CD4-positive, alpha-beta T cell treated with Interleukin-2 at 100 ng/mL for 4 hours (primary cell): ENCODE data around the gene MICAL3.
"Not testable (repeated sequence)": the region's sequence is repeated elsewhere in the genome, so short reads cannot be mapped to it uniquely, and the experiment has no call there.

ENCODE experiments used
- DNase-seq: peaks from one replicate; pipeline ENCODE4 v3.0.0-alpha.2; 2020; ENCODE audit warnings: low spot score

The MICAL3 gene

DNA sequence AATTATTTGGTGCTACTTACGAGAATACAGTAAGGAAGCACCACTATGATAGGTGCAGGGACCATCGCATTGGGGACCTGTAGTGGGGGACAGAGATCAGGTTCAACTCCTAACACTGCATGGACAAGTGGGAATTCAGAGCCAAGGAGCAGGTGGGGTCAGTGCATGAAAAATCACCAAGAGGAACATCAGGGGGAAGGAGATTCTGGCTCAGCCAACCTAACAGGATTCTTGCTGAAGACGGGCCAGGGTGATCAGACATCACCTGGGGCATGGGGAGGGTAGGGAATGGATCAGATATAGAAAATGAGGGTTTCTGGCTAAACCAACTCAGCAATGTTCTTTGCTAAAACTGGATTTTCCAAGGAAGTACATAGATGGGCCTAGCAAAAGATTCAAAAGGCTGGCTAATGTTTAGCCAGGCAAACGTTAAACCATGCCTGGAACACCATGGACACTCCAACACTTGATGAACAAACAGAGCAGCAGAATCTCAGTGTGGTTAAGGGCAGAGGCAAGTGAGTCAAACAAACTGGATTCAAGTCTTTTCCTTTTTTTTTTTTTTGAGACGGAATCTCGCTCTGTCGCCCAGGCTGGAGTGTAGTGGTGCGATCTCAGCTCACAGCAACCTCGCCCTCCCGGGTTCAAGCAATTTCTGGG lies 70.0 kb downstream of the MICAL3 start:
- no peak for DNase-seq

DNA sequence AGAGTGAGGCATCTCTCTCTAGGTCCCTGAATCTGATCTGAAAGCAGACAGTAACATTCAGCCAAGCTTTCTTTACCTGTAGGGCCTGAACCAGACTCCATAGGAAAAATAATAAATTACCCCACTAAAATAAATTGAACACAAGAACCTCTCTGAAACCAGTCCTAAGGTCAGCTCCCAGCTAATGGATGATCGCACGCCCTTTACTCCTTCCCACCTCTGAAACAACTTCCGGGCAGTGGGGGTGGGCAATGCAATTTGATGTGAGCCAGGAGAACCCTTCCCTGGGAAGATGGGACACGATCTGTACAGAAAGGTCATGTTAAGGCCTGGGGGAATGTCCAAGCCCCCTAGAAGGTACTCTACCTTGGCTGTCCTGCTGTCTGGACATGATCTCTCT lies 71.2 kb downstream of the MICAL3 start:
- no peak for DNase-seq

DNA sequence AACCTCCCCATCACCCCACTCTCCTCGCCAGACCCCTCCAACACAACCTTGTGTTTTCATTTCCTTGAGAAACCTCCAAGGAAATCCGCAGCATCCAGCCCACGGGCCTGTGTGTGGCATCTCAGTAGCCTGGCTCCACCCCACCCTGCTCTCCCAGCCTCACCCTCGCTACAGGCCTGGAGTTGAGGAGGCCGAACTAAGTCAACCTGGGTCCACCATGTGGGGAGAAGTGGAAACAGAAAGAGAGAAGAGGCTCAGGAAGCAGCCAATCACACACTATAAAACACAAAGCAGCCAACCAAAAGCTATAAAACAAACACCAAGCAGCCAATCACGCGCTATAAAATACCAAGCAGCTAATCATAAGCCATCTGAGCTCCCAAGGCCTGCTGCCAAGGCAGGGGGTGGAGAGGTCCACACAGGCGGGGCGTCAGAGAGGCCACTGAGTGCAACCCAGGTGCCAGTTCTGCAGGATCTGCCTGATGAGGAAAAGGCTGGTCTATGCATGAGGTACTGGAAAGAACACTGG lies 72.0 kb downstream of the MICAL3 start:
- no peak for DNase-seq

DNA sequence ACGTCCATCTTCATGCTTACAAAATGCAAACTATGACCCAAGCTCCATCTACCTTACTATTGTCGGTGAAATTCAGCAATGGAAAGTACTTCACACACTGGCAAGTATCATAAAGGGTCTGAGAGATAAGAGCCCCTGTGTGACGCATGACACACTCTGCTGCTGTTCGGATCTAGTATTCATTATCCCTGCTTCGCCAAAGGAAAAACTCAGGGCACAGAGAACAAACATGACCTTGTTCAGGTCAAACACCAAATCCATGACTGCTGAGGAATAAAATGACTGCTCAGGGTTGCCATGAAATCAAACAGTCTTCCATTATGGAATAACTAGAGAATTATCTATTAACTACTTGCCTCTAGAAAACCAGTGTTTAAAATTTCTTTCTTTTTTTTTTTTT lies 73.0 kb downstream of the MICAL3 start:
- DNase-seq = no peak

DNA sequence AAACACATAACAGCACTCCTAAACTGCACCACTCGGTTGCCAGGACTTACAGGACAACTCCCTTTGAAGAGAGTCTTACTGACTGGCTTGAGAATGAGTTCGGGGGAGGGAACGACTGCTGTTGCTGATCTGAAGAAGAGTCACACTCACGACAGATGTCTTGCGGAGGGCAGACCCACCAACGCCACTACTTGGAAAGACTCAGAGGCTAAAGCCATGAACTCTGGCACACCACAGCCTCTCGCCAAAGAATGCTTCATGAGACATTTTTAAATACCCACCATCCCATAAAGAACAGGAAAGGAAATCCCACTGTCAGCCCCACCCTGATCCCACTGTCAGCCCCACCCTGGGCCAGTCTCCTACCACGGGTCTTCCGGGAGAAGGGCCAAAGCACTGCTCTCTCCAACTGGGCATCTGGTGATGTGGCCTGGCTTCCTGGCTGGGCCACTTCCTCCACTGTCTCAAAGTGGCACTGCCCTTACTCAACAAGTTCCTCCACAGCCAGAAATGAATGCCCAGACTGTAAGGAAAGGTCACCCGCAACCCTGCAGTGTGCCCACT lies 73.6 kb downstream of the MICAL3 start:
- DNase-seq = no peak

DNA sequence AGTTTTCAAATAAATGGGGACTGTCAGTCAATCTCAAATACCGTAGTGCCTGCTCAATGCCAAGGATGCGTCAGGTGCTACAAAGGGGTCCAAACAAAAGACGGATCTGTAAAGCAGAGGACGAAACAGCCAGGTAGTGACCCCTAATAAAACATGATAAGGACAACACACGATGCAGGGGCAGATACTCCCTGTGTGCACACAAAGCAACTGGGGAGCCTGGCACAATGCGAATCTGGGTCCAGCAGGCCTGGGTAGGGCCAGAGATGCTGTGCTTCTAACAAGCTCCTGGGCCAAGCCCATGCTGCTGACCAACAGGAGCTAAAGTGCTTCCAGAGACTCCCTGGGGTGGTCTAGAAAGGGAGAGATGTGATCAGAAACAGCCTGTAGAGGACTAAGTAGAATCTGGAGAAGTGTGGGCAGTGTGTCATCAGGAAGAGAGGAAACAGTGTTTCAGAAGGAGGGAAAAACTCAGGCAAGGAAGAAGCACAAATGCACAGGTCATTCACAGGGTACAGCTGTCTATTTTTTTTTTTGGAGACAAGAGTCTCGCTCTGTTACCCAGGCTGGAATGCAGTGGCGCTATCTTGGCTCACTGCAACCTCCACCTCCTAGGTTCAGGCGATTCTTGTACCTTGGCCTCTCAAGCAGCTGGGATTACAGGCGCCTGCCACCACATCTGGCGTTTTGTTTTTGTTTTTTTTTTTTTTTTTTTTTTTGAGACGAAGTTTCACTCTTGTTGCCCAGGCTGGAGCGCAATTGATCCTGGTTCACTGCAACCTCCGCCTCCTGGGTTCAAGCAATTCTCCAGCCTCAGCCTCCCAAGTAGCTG lies 74.5 kb downstream of the MICAL3 start:
- DNase-seq = no peak

DNA sequence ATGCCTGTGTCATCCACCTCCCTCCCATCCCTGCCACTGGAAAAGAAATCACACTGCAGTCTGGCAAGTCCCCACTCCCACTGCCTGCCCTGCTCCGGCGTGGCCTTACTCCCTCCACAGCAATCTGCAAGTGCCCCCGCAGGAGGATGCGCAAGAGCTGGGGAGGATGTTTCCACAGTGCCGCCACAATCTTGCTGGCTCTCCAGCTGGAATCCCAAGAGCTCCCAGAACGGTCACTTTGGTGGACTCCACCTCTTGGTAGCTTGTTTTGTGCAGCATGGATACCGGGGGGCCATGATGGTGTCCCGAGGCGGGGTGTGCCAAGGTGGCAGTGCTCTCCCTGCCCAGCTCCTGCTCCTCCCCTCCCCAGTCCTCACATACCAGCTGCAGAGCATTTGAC lies 76.3 kb downstream of the MICAL3 start:
- DNase-seq = no peak

DNA sequence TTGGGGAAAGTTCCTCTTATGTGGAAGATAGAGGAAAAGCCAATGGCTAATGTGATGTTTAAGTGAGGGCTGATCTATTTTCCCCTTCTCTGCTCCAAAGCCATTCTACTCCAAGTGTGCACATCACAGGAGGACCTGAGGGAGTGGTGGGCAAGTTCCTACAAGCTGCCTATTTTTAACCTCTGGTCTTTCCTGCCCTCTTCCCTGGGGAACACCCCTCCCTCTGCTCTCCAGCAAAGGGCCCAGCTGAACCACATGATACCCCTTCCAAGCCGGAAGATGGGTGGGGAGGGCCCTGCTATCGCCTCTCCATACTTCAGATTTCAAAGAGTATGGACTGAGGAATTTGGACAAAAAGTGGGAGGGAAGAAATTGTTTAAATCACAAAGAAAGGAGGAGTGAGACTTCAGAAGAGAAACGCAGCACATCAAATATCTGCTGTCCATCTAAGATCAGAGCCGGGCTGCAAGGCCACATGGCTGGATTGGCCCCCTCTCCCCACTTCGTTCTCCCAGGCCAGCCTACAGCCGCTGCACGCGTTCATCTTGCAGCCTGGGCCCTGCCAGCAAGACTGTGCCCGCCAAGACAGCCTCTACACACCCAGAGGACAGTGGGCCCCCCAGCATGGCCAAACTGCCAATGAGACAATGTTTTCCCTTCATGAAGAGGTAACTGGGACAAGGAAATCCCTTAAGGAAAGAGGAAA lies 77.5 kb downstream of the MICAL3 start:
- DNase-seq = no peak

DNA sequence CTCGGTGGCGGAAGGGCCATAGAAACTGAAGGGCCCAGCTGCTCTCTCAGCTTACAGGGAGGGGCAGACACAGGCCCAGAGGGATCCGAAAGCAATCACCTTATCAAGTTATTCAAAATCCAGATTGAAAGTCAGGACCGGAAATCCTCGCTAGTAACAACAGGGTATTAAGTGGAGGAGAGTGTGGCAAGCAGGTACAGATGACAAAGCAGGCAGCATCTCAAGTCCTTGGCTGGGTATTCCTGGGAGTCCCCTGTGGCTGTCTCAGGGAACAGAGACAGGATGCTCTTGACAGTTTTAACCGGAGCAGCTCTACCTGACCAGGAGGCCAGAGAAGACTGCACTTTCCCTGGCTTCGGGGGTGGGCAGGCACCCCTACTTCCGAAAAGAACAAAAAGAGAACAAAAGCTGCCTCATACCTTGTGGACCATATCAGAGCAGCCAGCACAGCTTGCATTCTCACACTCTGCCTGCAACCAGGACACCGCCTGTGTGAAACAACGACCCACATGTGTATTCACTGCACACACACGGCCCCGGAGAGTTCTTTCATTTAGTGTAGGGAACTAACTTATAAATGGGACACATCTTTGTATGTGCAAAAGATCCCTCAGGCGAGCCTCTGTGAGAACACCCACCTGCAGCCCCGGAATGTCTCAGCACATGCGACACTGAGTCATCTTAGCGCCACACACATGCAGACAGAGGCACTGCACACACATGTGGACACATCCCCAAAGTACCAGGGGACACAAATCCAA lies 78.3 kb downstream of the MICAL3 start:
- DNase-seq = no peak

DNA sequence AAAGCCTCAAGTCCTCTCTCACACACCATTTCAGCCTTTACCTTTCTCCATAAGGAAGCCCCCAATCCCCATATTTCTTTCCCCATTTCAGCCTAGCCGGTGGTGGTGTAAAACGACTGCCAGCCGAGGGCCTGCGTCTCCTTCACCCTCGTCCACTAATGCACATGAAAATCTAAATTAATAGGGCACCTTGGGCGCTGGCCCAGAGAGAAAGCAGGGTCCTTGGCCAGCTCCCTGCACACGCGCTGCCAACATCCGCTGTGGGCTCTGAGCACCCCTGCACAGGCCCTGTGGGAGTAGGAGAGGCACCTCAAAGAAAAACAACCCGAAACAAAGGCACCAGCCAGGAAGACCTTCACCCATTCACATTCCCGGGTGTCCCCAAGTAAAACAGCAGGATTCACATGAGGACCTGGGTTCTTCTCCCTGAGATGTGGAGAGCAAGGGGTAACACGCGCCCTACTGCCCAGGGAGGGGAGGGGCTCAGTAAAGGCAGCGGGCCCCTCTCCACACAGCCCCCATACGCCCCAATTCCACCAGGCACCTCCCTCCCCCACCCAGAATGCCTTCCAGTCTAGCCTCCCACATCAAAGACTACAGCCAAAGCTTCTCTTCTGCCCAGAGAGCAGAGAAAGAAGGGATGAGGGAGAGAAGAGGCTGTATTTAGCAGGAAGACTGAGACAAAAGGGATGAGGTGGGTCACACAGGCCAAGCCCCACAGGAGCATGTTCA lies 79.0 kb downstream of the MICAL3 start:
- DNase-seq = no peak

DNA sequence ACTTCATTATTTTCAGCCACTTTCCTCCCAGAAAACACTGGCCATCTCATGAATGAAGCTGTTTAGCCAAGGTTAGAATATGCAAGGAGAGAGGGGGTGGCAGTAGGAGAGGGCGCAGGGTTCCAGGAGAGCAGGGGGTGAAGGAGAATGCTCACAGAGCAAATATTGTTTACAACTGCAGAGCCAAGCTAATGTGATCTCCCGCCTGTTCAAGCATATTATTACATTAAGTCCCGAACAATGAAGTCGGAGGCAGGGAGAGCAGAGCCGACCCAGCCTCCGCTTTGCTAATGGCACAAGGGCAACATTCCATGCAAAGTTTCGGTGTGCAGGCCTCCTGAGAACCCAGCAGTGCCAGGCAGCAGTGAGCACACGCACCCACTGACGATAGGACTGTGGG lies 80.1 kb downstream of the MICAL3 start:
- no peak for DNase-seq

DNA sequence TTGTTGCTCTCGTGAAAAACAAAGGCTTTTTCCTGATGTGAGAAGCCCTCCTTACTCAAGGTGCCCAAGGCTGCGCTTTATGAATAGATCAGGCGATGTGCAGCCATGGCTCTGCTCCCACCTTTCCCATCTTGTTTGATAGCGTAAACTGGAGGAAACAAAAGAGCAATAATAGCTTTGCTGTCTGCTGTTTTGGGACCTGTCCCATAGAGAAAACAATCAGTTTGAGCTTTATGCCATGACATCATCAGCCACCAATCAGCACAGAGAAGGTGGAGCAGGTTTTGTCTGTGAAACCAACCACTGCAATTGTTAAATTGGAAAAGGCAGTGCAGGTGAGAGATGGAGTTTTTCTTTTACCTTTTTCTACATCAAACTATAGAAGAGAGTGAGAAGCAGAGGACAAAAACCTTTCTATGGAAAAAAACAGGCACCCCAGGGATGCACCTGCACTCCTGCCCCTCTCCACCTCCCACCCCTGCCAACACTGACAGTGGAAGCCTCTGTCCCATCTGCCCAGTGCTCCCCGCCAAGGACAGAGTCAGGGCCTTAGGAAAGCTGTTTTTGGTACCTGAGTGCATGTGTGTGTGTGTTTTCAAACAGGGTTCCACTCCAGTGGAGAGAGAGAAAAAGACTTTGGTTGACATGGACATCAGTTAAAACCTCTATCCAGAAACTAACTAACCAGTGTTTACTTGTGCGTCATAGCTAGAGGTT lies 80.7 kb downstream of the MICAL3 start:
- no peak for DNase-seq

DNA sequence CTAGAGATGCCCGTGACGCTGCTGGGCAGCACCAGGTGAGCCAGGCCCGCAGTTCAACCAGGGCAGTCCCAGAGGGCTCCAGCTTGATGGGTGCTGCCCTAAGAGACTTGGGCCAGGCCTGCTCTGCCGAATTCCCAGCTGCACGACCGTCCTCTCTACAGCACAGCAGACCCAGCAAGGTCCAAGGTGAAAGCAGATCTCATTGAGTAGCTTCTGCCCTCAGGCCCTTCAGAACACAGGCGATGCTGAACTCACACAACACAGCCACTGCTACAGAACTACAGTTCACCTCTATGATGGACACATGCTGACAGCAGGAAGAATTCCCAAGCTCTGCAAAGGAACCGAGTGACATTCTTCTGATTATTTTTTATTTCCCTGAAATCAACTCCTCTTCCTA lies 81.6 kb downstream of the MICAL3 start:
- DNase-seq = no peak

DNA sequence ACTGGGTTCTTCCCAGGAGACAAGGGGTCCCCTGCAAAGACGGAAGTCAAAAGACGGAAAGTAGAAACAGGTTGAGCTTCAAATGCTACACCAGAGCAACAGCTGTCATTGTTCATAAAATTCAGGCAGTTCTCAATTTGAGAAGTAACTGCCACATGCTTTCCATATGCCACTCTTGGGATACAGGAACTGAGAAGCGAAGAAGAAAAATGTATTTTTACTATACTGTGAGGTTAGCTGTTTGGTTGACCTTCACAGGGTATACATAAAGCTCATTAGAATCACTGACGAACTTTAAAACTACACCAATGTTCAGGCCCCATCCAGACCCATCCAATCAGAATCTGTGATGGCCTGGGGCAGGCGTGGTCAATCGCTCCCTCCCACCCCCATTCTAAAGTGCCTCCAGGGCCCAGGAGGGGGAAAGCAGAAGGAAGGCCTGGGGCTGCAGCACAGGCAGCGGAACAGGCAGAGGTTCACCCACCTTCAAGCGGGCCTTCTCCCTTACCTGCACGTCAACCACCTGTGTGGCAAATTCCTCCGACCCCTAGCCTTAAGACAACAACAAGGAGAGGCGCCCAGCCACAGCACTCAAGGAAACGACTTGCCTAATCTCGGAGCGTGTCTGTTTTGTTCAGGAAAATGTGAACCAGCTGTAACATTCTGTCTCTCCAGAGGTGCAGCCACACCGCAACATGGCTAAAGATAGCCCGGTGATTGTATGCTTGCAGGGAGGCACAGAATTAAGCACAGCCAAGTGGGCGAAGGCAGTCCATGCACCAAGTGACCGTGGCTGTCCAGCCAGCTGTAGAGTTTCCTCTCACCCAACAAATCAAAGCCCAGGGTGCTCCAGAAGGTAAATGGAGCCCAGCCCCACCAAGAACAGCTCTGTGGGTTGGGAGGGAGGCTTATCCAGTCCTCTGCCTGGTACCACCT lies 82.6 kb downstream of the MICAL3 start:
- no peak for DNase-seq

DNA sequence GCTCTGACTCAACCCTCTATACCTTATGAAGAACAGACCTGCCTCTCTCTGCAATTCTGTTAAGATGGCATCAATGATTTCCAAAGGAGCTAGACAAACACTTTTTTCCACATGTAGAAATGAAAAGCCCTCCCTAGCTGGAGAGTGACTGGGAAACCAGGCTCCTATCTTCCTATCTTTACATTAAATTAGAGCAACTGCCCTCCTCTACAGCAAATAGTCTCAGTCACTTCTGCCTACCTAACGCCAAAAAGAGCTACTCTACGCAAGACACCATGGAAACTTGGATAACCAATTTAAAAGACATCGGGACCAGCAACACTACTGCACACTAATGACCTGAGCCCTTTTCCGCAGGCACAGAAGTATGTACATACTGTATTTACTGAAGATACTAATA lies 84.8 kb downstream of the MICAL3 start:
- DNase-seq = no peak

DNA sequence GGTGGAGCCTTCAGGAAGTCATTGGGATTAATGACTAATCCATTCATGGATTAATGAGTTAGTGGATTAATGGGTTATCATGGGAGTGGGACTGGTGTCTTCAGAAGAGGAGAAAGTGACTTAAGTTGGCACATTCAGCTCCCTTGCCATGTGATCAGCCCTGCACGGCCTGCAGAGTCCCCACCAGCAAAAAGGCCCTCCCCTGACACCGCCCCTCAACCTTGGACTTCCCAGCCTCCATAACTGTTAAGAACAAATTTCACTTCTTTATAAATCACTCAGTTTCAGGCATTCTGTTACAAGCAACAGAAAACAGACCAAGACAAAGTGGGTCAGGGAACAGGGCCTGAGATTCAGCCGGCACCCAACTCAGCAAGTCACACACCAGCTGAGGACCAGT lies 85.3 kb downstream of the MICAL3 start:
- DNase-seq = no peak

DNA sequence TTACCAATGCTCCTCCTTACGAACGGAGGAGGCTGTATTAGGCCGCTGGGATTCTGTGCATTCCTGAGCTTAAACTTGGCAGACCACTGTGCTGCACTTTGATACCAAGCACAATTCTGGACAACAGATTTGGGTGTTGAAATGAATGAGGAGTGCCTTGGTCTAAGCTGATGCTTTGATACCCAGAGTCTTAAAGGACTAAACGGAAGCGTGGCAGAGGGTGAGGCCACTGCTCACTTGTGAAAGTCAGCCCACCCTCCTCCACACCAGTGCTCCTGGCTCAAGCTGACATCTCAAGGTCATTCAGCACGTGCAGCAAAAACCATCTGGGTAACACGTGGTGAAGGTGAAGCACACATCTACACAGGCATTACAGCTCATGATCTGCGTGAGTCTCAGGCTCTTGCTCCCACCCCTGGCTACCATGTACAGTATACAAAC lies 85.9 kb downstream of the MICAL3 start:
- no peak for DNase-seq

DNA sequence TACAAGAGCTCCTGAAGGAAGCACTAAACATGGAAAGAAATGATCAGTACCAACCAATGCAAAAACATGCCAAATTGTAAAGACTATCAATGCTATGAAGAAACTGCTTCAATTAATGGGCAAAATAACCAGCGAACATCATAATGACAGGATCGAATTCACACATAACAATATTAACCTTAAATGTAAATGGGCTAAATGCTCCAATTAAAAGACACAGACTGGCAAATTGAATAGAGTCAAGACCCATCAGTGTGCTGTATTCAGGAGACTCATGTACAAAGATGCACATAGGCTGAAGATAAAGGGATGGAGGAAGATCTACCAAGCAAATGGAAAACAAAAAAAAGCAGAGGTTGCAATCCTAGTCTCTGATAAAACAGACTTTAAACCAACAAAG lies 91.9 kb downstream of the MICAL3 start:
- DNase-seq = not testable (repeated sequence)

DNA sequence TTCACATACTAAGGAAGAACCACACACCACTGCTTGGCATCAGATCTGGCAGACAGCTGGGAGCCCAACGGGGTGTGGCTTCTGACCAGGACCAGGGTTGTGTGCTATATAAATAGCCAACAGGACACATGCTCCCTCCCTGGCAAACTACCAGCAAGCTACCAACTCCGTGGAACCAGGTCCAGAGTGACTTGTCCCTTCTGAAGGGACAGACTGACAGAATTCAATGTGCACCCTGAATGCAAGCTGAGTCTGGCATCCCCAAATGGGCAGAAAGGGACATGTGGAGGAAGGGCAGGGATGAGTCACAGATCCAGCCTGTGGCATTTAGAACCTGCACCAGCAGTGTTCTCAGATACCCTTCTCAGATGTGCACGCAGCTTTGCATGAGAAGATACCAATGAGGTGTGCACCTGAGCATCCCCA lies 92.9 kb downstream of the MICAL3 start:
- no peak for DNase-seq
